A673 (cell line): Measurements from ENCODE around the gene FBXL13.
"Not testable (repeated sequence)": the region's sequence is repeated elsewhere in the genome, so short reads cannot be mapped to it uniquely, and the experiment has no call there.

Experiments used
- CTCF ChIP-seq: fragments of 300-800, 200-600 bp; sonication (generic); conservative IDR thresholded peaks from 2 replicates; pipeline ENCODE4 v1.5.1; 2017; ENCODE audit warnings: low read depth, mild to moderate bottlenecking, antibody characterized with exemption, low read length, moderate library complexity, mixed read lengths
- EZH2 ChIP-seq: fragments of 200-600 bp; sonication (generic); IDR thresholded peaks from 2 replicates; pipeline ENCODE4 v1.6.1; 2017; ENCODE audit warnings: borderline replicate concordance, low read depth, mild to moderate bottlenecking, mixed read lengths, antibody characterized with exemption, low read length; ENCODE audit not compliant: poor library complexity, severe bottlenecking

- not testable (repeated sequence) for TF ChIP-seq CTCF, EZH2
Observed at GRCh38 chr7:103021490-103021889, 53.1 kb downstream of the FBXL13 start.
